HG02884 (cell line): Measurements from ENCODE around the gene KSR2.
"Not testable (repeated sequence)": the region's sequence is repeated elsewhere in the genome, so short reads cannot be mapped to it uniquely, and the experiment has no call there.

Experiments
- ATAC-seq: cut with Tn5 transposase; IDR thresholded peaks from one replicate; pipeline ENCODE4 v1.9.1; 2021; ENCODE audit warnings: mild to moderate bottlenecking, moderate library complexity; ENCODE audit not compliant: unreplicated experiment

The KSR2 gene

DNA sequence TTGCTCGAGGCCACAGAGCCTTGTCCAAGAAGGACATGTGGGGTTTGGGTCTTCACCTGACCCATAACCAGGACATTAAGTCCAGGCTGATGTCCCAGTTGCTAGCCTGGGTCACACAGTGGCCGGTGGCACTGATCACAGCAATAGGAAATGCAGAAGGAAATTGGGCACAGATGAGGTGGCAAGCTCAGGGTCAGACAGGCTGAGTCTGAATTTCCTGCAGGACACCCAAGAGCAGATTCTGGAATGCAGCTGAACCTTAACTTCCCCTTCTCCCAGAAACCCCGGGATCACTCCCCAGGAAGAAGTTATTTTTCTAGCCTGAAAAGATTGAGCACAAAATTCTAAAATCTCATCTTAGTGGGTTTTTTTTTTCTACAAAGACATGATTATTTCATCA is 199.9 kb downstream of the KSR2 start:
- ATAC-seq, result no peak

DNA sequence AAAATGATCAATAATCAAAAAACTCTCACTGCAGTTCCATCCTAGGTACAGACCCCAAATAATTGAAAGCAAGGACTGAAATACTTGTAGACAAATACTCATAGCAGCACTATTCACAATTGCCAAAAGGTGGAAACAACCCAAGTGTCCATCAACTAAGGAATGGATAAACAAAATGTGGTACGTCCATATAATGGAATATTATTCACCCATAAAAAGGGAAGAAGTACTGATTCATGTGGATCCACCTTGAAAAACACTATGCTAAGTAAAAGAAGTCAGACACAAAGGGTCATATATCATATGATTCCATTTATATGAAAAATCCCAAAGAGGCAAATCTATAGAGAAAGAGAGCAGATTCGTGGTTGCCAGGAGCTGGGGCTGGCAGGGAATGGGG is 202.8 kb downstream of the KSR2 start:
- ATAC-seq, result no peak

DNA sequence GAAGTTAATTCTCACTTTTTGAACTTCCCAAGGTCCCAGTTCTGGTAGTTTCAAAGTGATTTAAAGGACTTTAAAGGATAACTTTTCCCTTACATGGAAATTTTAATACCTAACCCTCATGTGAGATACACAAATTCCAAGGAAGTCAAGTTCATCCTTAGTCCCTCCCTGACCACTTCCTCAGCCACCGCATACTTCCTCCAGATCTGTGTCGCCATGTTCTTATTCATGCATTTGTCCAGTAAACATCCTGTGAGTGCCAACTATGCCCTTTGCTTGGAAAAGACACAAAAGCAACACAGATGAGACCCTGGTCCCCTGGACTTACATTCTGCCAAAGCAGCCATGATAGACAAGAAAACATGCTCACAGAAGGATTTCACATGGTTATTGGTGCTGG is 206.6 kb downstream of the KSR2 start:
- ATAC-seq, result no peak

DNA sequence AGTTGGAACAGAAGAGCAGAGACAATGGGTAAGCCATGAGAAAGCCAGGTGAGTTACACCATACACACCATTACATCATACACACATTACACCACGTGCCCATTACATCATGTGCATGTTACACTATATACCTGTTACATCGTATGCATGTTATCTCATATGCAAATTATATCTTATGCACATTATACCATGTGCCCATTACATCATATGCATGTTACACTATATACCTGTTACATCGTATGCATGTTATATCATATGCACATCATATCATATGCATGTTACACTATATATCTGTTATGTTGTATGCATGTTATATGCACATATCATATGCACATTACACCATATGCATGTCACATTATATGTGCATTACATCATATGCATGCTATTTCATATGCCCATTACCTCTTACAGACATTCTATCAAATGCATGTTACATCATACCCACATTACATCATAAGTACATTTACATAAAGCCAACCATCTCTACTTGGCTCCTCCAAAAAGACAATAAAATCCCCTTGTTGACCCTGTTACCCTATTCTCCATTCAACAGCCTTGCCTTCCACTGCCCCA is 207.2 kb downstream of the KSR2 start:
- no peak for ATAC-seq

DNA sequence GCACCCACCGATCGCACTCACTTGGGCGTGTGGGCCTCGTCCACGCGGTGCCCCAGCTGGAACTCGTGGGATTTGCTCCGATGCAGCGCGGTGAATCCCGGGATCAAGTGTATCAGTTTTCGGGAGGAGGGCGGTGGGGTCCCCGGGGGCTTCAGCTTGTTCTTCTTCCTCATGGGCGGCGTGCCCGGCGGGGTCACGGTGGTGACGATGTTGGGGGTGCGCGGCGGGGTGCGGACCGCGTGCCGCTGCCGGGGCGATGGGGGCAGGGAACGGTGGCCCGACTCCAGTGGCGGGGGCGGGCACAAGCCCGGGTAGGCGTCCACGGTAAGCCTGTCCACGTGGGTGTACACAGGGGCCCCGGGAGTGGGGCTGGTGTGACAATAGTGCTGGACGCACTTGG is 207.8 kb downstream of the KSR2 start:
- no peak for ATAC-seq

DNA sequence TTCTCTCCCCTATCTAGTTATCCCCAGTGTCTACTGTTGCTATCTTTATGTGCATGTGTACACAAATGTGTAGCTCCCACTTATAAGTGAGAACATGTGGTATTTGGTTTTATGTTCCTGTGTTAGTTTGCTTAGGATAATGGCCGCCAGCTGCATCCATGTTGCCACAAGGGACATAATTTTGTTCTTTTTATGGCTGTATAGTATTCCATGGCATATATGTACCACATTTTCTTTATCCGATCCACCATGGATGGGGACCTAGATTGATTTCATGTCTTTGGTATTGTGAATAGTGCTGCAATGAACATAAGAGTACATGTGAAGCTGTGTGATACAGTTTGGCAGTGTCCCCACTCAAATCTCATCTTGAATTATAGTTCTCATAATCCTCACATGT is 218.1 kb downstream of the KSR2 start:
- ATAC-seq, result no peak

DNA sequence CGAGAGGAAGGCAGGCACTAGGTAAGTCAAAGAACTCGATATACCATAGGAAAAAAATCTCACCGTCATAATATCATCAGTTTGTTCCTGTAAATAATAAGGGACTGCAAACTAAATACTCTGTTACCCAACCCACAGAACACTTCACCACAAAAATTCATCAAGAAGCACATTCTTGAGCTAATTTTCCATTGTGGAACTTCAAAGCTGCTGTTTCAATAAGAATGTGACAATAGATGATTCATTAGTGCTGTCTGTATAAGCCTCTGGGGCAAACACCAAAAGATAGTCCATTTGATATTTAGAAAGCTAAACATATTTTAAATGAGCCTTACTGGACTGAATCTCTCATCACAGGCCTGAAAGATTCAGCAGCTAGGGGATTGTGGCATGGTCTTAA is 219.4 kb downstream of the KSR2 start:
- ATAC-seq, result no peak

DNA sequence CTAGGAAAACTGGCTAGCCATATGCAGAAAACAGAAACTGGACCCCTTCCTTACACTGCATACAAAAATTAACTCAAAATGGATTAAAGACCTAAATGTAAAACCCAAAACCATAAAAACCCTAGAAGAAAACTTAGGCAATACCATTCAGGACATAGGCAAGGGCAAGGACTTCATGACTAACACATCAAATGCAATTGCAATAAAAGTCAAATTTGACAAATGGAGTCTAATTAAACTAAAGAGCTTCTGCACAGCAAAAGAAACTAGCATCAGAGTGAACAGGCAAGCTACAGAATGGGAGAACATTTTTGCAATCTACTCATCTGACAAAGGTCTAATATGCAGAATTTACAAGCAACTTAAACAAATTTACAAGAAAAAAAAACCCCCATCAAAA is 222.4 kb downstream of the KSR2 start:
- ATAC-seq, result not testable (repeated sequence)

DNA sequence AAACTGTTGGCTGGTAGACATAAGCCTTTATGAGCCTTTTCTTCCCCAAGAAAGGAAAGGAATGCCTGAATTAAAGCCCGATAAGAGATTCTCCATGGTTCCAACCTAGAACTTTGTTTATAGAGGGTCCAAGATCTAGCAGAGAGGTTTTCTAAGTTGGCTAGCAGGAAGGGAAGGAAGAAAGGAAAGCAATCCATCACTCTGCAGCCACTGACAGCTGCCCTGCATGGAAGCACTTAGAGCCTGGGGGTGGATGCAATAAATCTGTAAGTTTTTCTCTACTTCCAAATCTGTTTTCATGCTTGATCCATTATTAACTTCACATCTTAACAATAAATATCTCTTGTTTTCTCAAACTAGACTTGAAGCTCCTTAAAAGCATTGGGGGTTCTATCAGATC is 224.4 kb downstream of the KSR2 start:
- no peak for ATAC-seq

DNA sequence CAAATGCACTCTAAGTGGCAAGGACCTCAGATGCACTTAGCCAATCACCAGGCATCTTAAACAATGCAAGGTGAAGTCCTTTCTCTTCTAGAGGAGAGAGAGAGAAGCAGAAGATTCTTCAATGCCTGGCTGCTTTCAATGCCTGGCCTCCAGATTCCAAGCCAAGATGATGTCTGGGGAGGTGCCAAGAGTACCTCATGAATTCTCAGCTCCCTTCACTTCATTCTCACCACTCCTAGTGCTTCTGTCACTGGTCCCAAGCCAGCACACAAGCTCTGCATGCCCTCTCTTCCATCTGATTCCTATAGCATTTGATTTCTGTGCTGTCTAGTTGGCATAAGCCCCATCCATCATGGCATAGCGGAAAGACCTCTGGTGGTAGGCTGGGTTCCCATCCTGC is 225.0 kb downstream of the KSR2 start:
- ATAC-seq, result no peak

DNA sequence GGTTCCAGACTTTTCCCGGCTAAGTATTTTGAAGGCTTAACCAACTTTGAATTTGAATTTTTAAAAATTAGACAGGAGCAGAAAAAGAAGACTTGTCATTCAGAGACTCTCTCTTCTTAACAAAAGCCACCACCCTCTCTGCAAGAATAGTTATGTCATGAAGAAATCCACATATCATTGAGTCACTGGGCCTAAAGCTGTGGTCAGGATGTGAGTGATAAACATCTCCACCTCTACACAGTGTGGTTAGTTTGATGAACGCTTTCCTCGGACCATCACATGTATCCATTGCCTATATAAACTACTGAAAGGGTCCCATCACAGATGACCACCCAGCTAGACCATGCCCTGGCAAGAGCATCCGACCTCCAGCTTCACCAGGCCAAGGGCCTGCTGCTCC is 226.1 kb downstream of the KSR2 start:
- ATAC-seq, result no peak

DNA sequence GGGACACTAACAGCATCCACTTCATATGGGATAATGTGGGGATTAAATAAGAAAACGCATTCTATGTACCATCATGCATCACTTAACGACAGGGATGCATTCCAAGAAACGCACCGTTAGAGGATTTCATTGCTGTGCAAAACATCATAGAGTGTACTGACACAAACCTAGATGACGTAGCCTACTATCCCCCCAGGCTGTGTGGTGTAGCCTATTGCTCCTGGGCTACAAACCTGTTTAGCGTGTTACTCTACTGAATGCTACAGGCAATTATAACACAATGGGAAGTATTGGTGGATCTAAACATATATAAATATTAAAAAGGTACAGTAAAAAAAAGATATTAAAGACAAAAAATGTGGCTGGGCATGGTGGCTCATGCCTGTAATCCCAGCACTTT is 230.6 kb downstream of the KSR2 start:
- no peak for ATAC-seq

DNA sequence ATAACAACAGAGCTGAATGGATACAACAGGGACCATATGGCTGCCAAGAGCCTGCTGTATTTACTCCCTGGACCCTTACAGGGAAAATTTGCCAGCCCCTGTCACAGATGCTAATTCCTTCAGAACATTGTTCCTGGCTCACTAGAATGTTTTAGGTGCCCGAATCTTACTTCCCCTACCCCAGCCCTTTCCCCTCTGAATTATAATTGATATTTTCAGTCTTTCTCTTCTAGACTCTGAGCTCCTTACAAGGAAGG is 235.3 kb downstream of the KSR2 start:
- no peak for ATAC-seq

DNA sequence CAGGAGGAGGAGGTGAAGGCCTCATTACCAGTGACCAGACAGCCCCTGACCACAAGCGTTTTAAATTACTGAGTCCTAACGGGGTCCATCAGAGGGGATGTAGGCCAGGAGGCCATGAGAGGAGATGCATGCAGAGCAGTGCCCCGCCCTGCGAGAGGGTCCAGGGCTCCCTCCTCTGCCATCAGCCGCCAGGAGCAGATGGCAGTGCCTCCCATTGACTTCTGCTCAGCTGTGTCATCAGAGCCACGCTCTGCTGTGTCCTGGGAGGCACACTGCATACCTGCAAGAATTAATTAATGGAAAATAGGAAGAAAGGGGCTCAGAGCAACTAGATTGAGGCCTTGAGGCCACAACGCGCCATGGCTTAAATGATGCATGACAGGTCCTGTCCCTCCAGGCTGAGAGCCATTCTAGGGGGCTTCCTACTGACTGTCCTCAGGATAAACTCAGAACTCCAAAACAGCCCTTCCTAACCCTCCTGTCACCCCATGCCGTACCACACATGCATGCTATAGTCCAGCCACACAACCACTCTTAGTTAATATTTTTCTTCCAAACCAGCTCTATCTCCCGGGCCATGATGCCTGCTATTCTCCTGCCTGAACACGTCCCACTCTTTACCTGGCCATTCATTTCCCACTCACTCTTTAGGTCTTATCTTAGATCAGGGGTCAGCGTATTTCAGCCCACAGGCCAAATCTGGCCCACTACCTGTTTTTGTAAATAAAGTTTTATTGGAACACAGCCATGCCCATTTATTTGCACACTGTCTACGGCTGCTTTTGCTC is 235.8 kb downstream of the KSR2 start:
- no peak for ATAC-seq

DNA sequence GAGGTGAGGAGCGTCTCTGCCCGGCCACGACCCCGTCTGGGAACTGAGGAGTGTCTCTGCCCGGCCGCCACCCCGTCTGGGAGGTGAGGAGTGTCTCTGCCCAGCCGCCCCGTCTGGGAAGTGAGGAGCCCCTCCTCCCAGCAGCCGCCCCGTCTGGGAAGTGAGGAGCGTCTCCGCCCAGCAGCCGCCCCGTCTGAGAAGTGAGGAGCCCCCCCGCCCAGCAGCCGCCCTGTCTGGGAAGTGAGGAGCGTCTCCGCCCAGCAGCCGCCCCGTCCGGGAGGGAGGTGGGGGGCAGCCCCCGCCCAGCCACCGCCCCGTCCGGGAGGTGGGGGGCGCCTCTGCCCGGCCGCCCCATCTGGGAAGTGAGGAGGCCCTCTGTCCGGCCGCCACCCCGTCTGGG is 237.7 kb downstream of the KSR2 start:
- ATAC-seq, result not testable (repeated sequence)

DNA sequence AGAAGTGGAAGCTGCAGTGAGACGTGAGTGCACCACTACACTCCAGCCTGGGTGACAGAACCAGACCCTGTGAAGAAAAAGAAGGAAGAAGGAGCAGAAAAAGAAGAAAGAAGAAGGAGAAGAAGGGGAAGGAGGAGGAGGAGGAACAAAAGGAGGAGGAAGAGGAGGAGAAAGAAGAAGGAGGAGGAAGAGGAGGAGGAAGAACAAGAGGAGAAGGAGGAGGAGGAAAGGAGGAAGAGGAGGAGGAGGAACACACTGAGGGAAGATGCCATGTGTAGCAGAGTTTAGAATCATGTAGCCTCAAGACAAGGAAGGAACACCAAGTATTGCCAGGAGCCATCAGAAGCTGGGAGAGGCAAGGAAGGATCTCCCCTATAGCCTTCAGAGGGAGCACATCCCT is 241.5 kb downstream of the KSR2 start:
- ATAC-seq, result no peak

DNA sequence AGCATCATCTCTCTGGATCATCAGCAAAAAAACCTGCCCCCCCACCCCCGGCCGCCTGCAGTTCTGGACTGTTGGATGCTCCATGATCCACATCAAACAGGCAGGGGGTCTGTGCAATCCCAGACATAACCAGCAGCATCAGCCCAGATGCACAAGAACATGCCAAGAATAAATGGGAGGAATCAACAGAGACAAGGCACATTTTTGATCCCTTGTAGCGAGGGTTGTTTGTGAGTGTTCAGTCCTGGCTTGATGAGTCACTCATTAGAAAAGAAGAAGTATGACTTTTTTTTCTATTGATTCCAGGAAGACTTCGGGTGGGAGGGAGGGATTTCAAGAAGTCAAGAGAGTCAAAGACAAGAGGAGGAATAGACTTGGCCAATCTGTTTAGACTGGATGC is 244.2 kb downstream of the KSR2 start:
- ATAC-seq, result no peak

DNA sequence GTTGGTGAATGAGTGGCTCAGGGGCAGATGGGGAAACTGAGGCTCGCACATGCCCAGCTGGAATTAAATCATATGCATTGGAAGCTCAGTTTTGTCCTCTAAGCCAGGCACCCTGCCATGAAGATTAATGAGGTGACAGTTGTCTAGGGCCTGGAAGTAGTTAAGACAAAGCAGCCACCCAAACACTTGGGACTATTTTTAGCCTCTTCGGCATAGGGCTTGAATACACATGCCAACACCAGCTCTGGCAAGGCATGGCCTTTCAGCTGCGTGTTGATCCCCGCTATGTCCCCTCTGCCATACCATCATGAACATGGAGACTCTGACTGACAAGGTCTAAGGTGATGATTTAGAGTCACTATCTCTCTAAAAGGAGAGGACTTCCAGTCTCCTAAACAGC is 250.2 kb downstream of the KSR2 start:
- no peak for ATAC-seq

DNA sequence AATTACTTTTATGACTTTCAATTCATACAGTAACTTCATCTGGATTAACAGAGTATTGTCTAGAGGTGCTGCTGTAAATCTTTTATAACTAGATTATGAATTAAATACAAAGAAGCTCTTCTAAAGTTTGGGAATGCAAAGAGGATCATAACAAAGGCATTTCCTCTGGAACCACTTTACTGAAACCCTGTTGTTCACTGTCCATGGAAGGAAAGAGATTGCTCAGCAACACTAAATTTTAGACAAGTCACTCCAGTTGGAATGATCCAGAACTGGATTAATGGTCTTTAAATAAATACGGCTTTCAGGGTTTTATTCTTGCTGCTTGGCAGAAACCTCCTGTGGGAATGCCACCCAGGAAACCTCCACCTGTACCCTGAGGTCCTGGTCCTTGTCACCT is 250.6 kb downstream of the KSR2 start:
- no peak for ATAC-seq

DNA sequence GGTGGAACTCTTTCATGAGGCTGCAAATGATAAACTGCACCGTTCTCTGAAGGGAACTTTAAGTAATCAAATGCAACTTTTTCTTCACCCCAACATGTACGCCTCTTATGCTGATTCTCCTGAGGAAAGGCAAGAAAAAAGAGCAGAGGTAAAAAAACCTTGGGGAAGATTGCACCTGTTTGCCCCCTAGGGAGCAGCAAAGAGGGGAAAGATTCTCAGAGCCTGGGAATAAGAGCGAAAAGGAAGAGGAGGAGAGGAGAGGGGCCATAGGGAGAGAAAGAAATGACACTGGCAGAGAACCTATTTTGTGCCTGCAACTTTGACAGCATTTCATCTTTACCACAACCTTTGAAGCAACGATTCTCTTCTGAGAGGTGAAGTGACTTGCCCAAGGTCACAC is 254.6 kb downstream of the KSR2 start:
- ATAC-seq, result no peak

DNA sequence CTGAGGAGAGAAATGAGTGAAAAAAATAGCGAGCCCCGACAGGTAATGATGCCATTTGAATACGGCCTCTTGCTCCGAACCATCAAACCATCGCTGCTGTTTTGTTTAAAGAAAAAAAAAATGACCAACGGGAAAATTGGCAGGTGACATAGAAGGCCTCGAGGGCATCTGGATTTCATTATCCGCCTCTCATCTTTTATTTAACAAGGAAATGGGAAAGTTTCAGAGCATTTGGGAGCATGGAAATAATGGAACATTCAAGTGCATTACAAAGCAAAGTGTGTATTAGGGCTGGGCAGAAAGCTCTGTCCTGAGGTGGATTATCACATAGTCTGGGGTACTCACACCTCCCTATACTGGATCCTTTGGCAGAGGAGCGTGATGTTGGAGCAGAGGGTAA is 258.7 kb downstream of the KSR2 start:
- no peak for ATAC-seq

DNA sequence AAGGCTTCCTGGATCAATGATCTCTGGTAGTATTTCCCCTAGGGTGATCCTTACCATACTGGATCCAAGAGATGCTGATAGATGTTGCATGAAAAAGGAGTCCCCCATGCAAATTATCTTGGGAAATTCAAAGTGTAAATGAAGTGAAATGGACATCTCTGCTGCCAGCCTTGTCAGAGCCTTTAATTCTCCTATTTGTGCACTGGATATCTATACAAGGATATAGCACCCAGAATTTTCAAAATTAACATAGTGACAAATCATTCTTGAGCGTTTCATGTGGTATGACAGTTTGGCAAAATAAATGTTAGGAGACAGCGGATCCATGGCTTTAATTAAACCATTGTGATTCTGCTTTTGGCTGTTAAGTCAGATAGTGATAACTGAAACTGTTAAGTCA is 260.9 kb downstream of the KSR2 start:
- no peak for ATAC-seq

DNA sequence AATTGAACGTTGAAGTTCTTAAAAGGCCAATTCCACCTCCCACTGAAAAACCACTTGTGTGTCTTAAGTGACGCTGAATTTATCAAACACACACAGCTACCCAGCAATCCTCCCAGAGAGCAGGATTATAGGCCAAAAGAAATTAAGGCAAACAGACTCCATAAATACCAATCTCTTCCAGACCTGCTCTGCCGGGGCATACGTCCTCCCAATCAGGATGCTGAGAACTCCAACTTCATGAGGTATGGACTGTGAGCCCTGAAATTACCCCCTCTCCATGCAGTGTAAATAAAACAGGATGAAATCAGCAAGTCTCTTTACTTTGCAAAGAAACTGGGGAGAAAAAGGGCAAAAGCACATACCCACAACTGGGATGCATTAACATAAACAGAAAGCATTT is 265.2 kb downstream of the KSR2 start:
- no peak for ATAC-seq
